Activated CD8-positive, alpha-beta memory T cell treated with anti-CD3 and anti-CD28 coated beads for 1 hour (primary cell): ENCODE results near the gene ARF1.

Experiments
- DNase-seq, 2 donors: peaks; one replicate each; pipeline ENCODE4 v3.0.0-alpha.2; 2020; ENCODE audit warnings: low read depth in 1 of 2; ENCODE audit errors: extremely low read depth in 1 of 2

ARF1 gene

DNA sequence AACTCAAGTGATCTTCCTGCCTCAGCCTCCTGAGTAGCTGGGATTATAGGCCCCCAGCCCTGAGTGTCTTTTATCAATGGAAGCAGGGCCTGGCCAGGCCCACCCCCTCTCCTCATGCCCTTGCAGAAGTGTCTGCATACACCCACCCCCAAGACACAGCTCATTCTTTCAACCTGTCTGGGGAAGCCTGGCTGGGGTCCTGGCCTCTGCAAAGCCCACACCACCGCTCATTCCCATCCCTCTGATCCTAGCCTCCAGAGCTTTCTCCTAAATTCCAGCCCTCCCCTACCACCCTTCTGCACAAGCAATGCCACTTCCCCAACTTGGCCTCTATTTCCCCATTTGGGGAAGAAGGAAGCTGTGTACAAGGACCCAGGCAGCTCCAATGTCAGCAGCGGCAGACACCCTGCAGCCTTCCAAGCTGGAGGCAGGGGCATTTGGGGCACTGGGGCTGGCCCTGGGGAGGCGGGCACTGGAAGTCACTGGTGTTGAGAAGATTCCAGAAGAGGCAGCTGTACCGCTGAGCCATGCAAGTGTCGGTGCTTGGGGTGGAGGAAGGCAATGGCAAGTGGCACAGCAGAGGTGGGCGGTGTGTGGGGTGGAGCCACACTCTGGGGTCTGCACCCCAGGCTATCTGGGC lies 33.7 kb upstream of the ARF1 start:
- DNase-seq, result no peak

DNA sequence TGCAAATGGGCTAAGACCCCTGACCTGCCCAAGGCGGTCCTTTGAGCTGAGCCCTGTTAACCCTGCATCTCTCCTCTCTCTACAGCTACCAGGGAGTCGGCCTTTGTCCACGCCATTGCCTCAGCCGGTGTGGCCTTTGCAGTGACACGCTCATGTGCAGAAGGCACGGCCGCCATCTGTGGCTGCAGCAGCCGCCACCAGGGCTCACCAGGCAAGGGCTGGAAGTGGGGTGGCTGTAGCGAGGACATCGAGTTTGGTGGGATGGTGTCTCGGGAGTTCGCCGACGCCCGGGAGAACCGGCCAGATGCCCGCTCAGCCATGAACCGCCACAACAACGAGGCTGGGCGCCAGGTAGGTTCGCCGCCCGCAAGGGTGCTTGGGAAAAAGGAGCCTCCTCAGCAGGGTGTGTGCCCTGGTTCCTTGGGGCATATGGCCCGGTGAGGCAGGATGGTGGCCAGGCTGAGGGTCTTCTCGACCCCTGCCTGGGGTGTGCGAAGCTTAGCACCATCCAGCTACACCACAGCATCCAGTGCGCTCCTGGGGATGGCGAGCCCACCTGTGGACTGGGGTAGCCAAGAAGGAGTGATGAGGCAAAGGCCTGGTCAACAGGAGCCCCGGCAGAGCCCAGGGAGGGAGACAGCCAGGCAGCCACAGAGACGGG lies 31.8 kb upstream of the ARF1 start:
- DNase-seq, result no peak

DNA sequence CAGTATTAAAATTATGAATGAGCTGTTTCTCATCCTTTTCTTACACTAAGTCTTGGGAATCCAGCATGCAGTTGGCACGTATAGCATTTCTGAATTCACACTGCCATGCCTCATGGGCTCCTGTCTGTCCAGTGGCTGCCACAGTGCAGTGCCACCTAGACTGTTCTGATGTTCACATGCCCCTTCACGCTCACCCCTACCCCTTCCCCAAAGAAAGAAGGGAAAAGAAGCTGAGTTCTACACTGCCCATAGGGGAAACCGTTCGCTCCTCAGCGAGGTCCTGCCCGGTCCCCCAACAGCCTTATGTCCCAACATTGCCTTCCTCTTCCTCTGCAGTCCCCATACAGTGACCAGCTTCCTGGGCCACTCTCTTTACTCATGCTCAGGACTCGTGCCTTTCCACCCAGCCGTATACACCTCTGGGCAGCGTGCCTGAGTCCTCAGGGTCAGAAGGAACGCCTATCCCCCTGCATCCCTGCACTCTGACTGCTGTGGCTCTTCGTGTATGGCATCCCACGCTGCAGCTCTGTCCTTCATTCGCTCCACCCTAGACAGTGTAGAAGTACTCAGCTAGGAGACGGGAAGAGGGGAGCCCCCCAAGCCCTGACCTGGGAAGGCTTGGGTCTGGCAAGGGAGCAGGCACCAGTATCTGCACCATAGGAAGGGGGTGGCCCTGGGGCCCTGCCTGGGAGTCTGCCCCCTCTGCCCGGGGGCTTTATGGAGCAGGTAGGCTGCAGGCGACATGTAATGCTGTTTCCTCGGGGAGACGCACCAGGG lies 24.1 kb upstream of the ARF1 start:
- DNase-seq, result no peak

DNA sequence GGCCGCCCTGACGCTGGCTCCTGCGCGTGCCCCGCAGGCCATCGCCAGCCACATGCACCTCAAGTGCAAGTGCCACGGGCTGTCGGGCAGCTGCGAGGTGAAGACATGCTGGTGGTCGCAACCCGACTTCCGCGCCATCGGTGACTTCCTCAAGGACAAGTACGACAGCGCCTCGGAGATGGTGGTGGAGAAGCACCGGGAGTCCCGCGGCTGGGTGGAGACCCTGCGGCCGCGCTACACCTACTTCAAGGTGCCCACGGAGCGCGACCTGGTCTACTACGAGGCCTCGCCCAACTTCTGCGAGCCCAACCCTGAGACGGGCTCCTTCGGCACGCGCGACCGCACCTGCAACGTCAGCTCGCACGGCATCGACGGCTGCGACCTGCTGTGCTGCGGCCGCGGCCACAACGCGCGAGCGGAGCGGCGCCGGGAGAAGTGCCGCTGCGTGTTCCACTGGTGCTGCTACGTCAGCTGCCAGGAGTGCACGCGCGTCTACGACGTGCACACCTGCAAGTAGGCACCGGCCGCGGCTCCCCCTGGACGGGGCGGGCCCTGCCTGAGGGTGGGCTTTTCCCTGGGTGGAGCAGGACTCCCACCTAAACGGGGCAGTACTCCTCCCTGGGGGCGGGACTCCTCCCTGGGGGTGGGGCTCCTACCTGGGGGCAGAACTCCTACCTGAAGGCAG lies 23.4 kb upstream of the ARF1 start:
- DNase-seq, result peak in 1 of 2 donors; percentile 20

DNA sequence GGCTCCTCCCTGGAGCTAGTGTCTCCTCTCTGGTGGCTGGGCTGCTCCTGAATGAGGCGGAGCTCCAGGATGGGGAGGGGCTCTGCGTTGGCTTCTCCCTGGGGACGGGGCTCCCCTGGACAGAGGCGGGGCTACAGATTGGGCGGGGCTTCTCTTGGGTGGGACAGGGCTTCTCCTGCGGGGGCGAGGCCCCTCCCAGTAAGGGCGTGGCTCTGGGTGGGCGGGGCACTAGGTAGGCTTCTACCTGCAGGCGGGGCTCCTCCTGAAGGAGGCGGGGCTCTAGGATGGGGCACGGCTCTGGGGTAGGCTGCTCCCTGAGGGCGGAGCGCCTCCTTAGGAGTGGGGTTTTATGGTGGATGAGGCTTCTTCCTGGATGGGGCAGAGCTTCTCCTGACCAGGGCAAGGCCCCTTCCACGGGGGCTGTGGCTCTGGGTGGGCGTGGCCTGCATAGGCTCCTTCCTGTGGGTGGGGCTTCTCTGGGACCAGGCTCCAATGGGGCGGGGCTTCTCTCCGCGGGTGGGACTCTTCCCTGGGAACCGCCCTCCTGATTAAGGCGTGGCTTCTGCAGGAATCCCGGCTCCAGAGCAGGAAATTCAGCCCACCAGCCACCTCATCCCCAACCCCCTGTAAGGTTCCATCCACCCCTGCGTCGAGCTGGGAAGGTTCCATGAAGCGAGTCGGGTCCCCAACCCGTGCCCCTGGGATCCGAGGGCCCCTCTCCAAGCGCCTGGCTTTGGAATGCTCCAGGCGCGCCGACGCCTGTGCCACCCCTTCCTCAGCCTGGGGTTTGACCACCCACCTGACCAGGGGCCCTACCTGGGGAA lies 22.7 kb upstream of the ARF1 start:
- peak; percentile 36 to 40 for DNase-seq

DNA sequence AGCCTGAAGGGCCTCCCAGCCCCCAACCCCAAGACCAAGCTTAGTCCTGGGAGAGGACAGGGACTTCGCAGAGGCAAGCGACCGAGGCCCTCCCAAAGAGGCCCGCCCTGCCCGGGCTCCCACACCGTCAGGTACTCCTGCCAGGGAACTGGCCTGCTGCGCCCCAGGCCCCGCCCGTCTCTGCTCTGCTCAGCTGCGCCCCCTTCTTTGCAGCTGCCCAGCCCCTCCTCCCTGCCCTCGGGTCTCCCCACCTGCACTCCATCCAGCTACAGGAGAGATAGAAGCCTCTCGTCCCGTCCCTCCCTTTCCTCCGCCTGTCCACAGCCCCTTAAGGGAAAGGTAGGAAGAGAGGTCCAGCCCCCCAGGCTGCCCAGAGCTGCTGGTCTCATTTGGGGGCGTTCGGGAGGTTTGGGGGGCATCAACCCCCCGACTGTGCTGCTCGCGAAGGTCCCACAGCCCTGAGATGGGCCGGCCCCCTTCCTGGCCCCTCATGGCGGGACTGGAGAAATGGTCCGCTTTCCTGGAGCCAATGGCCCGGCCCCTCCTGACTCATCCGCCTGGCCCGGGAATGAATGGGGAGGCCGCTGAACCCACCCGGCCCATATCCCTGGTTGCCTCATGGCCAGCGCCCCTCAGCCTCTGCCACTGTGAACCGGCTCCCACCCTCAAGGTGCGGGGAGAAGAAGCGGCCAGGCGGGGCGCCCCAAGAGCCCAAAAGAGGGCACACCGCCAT lies 21.9 kb upstream of the ARF1 start:
- no peak for DNase-seq

DNA sequence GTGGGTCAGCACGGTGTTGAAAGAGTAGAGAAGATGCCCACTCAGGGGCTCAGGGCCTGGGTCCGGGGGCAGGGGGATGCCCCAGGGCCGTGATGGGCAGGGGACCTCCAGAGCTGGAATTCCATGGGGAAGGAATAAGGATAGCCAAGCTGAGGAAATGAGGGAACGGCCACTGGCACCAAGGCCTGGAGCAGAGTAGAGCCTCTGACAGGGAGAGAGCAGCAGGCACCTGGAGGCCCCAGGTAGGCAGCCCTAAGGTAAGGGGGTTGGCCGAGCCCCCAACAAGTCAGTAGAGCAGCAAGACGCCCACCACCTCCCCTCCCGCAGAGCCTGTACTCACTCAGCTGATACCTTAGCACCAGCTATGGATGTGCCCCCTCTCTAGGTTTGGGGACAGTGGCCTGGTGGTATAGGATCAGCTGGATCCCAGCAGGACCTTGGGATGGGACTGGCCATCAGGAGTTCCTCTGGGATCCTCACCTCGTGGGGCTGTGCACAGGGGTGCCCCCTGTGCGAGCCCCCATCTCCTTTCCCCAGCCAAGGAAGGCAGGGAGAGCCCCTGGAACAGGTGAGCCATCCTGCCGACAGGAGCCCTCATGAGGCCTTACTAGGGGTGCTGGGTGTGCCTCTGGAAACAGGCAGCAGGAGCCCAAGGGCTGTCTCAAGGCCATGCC lies 21.0 kb upstream of the ARF1 start:
- no peak for DNase-seq

DNA sequence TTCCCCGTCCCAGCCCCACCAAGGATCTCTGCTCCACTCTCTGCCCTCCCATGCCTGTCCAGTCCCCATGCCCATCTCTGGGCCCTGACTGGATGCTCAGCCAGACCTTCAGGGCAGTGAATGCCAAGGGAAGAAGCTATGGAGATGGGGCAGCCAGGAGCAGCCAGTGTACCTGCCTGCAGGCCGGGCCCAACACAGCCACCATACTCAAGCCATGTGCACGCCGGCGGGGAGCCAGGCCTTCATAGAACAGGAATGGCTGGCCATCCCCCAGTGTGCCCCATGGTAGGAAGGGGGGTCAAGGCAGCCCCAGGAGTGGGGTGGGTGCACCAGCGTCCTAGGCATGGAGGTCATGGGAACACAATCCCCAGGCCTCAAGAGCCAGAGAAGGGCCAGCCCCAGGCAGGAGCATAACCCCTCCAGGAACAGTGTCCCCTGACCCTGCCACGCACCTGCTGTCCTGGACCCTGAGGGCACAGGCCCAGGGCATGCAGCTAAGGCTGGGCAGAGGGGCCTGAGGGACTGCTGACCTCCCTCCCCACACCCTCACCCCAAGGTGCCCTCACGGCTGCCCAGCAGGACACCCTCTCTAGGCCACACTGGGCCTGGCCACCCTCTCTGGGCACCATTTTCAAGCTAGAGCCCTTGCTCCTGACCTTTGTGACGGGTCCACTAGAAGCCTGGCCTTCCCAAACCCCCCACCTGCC lies 20.3 kb upstream of the ARF1 start:
- no peak for DNase-seq

DNA sequence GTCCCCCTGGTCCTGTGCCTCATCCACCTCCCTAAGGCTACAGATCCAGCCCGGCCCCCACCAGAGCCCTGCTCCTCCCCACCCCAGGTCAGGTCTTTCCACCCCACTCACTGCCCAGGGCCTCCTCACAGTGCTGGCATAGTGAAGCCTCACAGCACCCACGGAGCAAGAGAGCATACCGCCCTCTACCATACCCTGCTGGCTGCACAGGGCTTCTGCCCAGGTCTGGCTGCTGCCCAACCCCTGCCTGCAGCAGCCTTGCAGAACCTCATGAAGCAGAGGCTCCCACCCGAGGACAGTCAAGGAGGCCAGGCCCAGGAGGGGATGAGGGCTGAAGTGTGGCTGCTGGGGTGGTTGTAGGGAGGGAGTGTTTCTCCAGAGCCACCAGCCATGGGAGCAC lies 19.7 kb upstream of the ARF1 start:
- no peak for DNase-seq

DNA sequence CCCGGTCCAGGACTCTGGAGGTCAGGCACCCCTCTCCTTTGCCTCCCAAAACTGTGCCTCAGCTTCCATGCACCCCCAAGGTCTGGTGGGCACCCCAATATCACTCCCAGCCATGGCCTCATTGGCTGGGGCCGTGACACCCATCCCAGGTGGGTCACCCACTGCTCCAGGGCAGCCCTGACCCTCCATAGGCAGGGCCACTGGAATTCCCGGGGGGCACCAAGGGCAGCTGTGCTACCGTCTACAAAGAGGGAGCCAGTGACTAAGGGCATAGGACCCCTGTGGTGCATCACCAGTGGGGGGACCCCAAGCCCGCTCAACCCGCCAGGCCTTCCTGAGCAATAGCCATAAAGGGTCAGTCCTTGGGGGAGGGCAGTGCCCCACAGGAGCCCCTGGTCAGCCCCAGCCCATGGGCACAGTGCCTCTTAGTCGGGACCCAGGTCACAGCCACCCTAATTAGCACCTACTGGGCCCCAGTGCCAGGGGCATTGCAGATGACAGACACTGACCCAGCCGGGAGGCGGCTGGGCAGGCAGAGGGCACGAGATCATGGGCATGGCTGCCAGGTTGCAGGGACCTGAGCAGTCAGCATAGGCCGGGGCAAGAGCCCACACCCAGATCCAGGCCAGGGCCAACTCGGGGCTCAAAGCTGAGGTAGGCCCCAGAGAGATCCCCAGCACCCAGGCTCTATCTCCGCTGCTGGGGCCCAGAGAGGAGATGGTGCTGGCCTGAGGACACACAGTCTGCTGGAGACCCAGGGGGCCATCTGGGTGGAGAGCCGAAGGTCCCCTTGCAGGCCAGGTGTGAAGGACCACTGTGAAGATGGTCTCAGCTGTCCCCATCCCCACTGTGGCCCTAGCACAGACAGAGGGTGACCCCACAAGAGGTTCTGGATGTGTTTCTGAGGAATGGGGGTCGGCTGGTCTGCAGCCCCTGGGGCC lies 19.0 kb upstream of the ARF1 start:
- no peak for DNase-seq

DNA sequence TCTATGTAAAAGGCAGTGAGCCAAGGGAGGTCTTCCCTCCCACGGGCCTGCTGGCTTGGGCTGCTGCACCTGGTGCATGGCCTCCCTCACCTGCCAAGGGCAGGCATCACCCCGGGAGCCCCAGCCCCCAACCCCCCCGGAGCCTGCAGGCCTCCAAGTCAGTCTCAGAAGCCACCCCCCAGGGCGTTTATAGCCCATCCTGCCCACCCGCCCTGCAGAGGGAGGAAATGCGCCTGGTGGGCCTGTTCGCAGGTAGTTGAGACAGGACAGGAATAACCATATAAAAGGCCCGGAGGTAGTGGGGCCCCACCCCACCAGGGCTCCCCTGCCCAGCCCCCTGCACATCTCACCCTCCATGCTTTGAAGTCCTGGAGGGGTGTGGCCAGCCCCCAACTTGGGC lies 18.2 kb upstream of the ARF1 start:
- no peak for DNase-seq

DNA sequence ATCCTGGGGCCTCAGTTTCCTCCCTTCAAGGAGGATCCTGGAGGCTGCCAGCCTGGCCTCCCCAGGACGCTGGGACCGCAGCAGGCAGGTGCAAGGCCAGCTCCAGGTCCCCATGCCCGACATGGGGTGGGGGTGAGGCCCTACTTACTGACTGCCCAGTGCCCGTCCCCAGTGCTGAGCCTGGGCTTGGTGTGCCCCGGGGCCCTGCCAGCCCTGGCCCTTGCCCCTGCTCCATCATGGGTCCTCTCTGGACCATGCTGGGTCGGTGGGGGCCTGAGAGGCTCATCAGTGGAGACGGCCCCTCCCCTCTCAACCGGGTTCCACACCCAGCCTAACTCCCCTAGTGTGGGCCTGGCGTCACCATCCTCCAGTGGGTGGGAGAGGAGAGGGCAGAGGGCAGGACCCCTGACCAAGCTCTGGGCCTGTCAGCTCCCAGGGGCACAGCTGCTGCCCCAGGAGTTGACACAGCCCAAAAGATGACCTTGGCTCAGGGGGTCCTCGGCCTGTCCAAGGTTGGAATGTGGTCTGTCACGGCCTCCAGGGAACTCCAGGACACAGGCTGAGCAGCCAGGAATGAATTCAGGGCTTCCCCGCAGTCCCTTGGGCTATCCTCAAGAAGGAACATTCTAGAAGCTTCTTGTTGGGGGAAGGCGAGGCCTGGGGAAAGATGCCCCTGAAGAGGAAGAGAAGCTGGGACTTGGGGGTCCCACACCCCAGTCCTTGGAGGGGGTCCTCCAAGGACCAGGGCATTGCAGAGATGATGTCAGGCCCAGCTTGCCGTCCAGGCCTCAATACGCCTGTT lies 17.6 kb upstream of the ARF1 start:
- DNase-seq, result no peak

DNA sequence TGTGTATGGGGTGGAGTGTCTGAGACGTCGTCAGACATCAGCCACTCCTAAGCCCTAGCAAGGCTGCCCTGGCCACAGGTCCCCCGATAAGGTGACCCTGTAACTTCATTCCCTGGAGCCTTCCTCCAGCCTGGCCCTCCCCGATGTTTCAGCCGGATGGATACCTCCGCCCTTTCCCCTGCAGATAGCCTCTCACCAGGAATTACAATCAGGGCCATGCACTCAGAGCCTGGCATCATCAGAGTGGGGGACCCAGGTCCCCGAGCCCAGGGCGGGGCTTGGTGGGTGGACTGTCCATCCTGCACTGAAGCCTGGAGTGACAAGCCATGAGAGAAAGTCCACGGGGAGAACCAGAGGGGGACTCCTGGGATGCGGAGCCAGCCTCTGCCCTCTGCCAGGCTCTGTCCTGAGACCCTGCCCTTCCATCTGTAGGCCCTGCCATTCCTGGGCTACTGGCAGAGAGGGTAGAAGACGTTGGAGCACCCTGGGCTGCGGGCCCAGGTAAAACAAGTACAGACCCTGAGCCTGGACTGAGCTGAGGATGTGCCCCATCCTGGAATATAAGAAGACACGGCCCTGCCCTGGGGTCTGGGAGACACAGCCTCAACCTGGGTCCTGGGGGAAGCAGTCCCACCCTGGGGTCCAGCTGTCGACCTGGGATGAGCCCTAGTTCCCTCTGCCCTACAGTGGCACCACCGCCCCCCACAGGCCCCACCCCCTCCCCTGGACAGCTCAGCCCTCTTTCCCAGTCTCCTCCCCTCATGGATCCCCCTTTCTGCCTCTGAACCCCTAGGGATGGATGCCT lies 16.8 kb upstream of the ARF1 start:
- DNase-seq, result no peak

DNA sequence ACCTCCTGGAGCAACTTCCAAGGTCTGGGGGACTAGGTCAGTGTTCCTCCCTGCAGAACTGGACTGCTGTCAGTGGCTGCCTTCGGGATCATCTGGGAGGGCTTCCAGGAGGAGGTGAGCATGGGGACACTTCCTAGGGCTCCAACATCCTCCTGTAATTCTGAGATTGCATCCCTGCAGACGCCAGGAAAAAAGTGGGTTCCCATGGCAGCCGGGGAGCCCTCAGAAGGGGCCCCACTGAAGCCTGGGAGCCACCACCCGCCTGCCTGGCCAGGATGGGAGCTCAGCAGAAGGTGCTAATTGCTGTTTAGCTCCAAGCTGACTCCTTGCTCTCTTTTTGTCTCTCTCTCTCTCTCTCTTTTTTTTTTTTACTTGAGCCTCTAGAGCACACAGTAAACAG lies 16.1 kb upstream of the ARF1 start:
- DNase-seq, result no peak

DNA sequence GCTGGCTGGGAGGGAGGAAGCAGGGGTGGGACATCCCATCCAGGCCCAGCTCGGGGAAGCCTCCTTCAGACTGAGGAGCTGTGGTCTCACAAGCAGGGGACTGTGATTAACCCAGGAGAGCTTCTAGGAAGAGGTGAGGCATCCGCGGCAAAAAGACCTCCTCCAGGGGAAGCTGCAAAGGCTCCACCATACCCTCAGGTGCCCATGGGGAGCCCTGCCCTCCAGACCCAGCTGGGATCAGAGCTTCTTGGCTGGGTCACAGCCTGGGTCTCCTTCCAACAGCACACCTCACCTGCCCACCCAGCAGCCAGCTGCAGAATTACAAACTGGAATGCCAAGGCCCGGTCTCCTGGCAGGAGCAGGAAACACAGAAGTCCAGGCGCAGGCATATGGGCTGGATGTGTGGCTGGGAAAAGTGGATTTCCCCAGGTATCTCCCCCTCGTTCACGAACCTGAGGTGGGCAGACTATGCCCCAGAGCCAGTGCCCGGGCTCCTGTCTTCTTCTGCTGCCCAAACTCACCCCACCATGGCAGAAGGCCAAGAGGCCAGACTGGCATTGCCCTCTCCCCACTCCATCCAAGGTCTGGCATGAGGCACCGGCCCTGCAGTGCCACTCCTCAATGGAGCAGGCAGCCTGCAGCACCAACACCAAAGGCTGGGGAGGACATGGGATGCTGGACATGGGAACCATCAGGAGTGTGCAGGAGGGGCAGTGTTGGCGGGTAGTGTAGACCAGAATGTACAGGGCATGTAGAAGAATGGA lies 15.4 kb upstream of the ARF1 start:
- DNase-seq, result no peak
